Stimulated activated CD4-positive, alpha-beta T cell treated with anti-CD3 and anti-CD28 coated beads, Interleukin-15, amount 100 ng/mL, for 1 hour (primary cell): ENCODE measurements around the gene MYO1B.

Experiments
- DNase-seq, 2 donors: peaks; one replicate each; pipeline ENCODE4 v3.0.0-alpha.2; 2020; ENCODE audit warnings: low read depth in 1 of 2, low spot score in 1 of 2

The MYO1B gene

GRCh38 chr2:191225690-191226089 is 19.5 kb upstream of the MYO1B start:
- DNase-seq = no peak

GRCh38 chr2:191226196-191226595 is 19.0 kb upstream of the MYO1B start:
- no peak for DNase-seq

DNA sequence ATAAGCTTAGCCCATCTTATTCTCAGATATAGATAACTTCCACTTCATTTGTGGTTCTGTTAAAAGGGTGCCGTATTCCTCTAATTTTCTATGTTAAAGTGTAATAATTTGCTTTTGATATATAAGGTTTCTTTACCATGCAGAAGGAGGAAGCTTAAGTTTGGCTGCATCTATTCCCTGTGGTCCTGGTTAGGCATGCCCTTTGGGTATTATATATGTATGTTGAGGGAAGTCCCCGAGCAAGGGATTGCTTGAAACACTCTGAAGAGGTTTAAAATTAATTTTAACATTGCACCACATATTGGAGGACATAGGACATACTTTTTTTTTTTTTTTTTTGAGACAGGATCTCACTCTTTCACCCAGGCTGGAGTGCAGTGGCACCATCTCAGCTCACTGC is 16.9 kb upstream of the MYO1B start:
- DNase-seq = no peak

DNA sequence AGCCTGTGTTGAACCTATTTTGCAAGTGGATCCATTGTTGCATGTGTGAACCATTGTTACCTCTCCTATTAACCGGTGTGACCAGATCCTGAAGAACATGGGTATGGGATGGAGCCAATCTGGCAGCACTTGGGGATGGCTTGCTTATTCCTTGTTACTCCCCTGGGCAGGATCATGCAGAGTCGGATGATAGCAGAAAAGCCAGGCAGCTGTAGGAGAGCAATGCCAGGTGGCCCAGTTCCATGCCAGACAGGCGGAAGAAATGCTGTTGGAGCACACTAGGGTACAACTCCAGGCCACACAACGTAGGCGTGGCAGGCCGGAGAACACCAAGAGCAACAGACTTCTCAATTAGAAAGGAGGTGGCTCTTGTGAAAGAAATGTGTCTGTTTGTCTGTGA is 16.3 kb upstream of the MYO1B start:
- DNase-seq = no peak

GRCh38 chr2:191230174-191230573 is 15.0 kb upstream of the MYO1B start:
- no peak for DNase-seq

DNA sequence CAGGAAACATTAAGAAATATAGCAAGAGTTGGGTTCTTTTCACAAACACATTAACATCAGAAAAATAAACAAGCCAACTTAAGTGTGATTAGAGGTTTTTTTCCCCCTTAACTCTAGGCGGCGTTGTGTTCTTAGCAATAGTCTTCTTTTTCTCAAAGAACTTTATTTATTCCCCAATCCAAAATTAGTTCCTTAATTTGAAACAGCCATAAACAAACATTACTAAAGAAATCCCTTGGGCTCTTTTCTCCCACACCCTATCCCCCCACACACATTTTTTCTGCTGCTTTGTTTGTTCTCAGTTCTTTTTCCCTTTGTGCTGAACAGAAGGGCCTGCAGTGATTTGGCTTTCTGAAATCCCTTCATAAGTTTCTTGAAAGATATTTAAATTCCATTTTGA is 13.2 kb upstream of the MYO1B start:
- DNase-seq = no peak

- no peak for DNase-seq
Measured at GRCh38 chr2:191233533-191233932, 11.7 kb upstream of the MYO1B start.

- DNase-seq = no peak
Measured at GRCh38 chr2:191234376-191234775, 10.8 kb upstream of the MYO1B start.

- no peak for DNase-seq
Measured at GRCh38 chr2:191240871-191241270, 4.3 kb upstream of the MYO1B start.

GRCh38 chr2:191241418-191241817 is 3.8 kb upstream of the MYO1B start:
- no peak for DNase-seq

DNA sequence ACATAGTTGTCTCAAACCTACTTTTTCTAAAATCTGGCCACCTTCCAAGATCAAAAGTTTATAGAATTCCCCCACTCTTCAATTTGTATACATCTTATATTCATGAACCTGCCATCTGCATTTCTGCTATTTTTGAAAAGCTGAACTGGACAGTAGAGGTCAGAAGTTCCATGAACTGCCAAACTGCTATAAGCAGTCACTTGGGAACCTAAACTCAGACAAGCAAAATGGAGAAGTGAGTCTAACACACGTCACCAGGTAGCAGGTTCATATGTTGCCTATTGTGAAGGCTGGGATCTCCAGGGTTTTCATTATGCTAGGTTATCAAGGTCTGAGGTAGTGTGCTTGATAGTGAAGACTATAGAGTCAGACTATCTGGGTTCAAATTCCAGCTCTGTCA is 2.0 kb upstream of the MYO1B start:
- no peak for DNase-seq

DNA sequence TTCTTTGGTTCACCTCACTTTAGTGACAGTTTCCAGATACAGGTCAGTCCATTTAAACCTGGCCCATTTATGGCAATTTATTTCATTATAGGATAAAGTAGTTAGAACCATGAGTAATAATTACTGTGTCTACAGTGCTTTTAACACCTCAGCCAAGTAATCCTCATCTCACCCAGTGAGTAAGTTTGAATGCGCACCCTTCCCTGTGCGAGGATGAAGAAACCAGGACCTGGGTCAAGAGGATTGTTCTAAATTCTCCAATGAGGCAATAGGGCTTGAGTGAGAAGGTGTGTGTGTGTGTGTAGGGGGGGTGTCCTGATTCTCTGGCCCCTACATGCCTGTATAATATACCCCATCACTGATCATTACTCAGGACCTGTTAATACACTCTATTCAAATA is 854 bp upstream of the MYO1B start:
- DNase-seq = no peak

GRCh38 chr2:191245869-191246531 is 796 bp downstream of the MYO1B start:
- peak in 1 of 2 donors; percentile 27 for DNase-seq

- DNase-seq = no peak
Measured at GRCh38 chr2:191246820-191247380, 1.7 kb downstream of the MYO1B start.

GRCh38 chr2:191247381-191248057 is 2.3 kb downstream of the MYO1B start:
- no peak for DNase-seq

- no peak for DNase-seq
Measured at GRCh38 chr2:191249156-191249813, 4.1 kb downstream of the MYO1B start.

DNA sequence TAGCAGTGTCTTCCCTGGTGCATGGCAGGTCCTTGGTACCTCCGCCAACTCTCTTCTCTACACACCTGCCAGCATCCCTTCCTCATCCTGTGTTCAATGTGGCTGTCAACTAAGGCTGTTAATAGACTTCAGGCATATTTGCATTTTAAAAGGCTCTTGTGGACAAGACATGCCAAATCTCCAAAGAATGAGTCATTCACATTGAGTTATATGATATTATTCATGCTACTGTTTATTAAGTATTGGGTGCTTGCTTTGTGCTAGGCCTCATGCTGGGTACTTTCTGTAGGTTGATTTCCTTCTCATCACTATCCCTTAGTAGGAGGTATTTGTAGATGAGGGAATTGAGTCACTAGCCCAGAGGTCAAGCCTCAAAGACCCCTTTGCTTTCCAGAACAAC is 5.2 kb downstream of the MYO1B start:
- no peak for DNase-seq

DNA sequence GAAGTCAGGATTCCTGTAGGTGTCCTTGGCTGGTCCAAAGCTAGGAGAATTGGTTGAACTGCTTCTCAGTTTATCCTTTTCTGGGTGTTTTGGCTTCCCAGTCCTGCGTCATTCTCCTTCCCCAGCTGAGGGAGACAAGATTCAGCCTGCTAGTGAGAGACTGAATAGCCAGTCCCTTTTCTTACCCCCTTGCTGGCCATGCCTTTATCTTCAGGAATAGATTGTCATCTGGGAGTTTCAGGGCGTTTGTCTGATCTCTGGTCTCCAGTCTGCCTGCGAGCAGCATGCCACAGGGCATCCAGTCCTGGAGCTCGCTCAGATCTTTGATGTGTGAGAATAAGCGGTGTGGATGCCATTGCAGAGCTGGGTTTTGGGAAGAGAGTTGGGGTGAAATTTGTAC is 5.8 kb downstream of the MYO1B start:
- DNase-seq = no peak

GRCh38 chr2:191252699-191253098 is 7.5 kb downstream of the MYO1B start:
- no peak for DNase-seq

DNA sequence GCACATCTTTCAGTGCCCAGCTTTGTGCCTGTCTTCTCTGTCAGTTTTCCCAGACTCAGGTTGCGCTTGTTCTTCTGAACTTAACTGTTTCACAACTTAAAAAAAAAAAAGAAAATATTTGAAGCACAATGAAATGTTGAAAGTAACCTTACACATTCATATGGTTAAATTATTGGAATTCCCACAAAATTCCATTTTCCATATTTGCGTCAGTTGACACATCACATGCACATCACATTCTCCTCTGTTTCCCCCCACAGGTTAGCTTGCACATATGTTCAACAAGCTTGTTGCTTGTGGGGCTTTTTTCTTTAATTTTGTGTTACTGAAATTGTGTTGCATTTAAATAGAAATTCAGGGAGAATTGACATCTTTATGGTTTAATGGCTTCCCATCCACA is 8.3 kb downstream of the MYO1B start:
- DNase-seq = no peak

DNA sequence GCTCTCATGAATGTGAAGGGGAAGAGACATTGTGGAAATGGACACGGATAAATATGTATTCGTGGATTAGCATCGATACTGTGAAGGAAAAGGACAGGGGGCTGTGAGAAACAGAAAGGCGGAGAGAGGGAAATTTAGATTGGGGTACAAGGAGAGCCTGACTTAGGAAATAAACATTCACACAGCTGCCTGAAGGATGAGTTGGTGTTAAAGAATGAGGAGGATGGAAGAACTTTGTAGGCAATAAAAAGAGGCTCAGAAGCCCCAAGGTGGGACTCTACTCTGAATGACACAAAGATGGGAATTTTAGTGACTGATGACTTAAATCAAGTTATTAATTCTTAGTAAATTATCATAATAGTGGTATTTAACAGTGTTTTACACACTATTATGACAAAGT is 10.1 kb downstream of the MYO1B start:
- no peak for DNase-seq

- no peak for DNase-seq
Measured at GRCh38 chr2:191255756-191256312, 10.6 kb downstream of the MYO1B start.
